NCI-H187 (cell line): ENCODE results near the gene OR10A4.
"Not testable (repeated sequence)": the region's sequence is repeated elsewhere in the genome, so short reads cannot be mapped to it uniquely, and the experiment has no call there.

Source experiments
- DNase-seq, 2 experiments: peaks; one replicate each; lab custom pipeline; 2025; lab: John Stamatoyannopoulos, UW

Gene OR10A4

DNA sequence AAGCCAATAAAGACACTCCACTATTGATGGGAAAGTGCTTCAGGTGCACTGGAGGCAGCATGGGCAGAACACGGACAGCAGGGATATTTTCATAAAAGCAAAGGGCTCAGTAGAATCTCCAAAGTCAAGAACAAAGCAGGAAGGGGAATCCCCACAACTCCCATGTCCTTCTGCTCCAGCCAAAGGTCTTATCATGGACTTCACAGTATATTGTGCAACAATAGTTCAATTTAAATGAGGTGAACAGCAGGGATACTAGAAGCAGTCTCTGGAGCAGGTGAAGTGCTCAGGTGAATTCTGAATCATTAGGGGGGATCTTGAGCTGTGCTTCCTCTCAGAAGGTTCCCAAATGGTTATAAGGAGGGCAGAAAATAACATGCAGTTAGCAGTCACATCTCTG, 22.5 kb downstream of the OR10A4 start:
- DNase-seq, result no peak

GRCh38 chr11:6900327-6900999, 24.0 kb downstream of the OR10A4 start:
- no peak for DNase-seq

DNA sequence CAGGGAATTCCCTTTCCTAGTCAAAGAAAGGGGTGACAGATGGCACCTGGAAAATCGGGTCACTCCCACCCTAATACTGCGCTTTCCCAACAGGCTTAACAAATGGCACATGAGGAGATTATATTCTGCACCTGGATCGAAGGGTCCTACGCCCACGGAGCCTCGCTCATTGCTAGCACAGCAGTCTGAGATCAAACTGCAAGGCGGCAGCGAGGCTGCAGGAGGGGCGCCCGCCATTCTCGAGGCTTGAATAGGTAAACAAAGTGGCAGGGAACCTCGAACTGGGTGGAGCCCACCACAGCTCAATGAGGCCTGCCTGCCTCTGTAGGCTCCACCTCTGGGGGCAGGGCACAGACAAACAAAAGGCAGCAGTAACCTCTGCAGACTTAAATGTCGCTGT, 28.4 kb downstream of the OR10A4 start:
- DNase-seq, result not testable (repeated sequence)

GRCh38 chr11:6911378-6911777, 35.0 kb downstream of the OR10A4 start:
- no peak for DNase-seq

GRCh38 chr11:6911948-6912347, 35.5 kb downstream of the OR10A4 start:
- DNase-seq, result no peak

DNA sequence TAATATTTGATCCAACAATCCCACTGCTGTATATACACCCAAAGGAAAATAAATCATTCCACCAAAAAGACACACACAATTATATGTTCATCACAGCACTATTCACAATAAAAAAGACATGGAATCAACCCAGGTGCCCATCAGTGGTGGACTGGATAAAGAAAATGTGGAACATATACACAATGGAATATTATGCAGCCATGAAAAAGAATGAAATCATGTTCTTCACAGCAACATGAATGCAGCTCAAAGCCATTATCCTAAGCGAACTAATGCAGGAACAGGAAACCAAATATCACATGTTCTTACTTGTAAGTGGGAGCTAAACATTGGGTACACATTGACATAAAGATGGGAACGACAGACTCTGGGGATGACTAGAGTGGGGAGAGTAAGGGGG, 43.3 kb downstream of the OR10A4 start:
- DNase-seq, result no peak

- no peak for DNase-seq
Measured at GRCh38 chr11:6920702-6921101, 44.3 kb downstream of the OR10A4 start, which contains the start of gene OR2D3. TSS of gene OR2D3 (plus strand) at chr11:6921002. CDS start at chr11:6921002, 0 bp downstream.

GRCh38 chr11:6925007-6925577, 48.7 kb downstream of the OR10A4 start:
- DNase-seq, result no peak

GRCh38 chr11:6925636-6926207, 49.3 kb downstream of the OR10A4 start:
- no peak for DNase-seq

- DNase-seq, result peak; percentile 12 to 23
Measured at GRCh38 chr11:6926208-6927029, 50.0 kb downstream of the OR10A4 start, which contains the start of gene ZNF215. TSS of gene ZNF215 (plus strand) at chr11:6926426. CDS start at chr11:6932273, 5,847 bp downstream.

- no peak for DNase-seq
Measured at GRCh38 chr11:6927030-6927617, 50.7 kb downstream of the OR10A4 start.
